Subcutaneous abdominal adipose tissue (tissue), 5 donors: Measurements from ENCODE around the gene RNPS1.

Source experiments
- H3K27ac ChIP-seq: one replicate; pipeline ENCODE4 v1.7.0; 2013; ENCODE audit warnings: low read depth, mild to moderate bottlenecking, inconsistent platforms, low read length, moderate library complexity
- H3K27me3 ChIP-seq, 5 donors: one replicate each; pipeline ENCODE4 v1.7.0; 2013; ENCODE audit warnings: low read length in 5 of 5, inconsistent platforms in 1 of 5; ENCODE audit not compliant: control insufficient read depth in 5 of 5, insufficient read depth in 4 of 5
- H3K36me3 ChIP-seq, 5 donors: one replicate each; pipeline ENCODE4 v1.7.0; 2013; ENCODE audit warnings: low read length in 5 of 5; ENCODE audit not compliant: control insufficient read depth in 5 of 5, insufficient read depth in 5 of 5
- H3K4me1 ChIP-seq, 5 donors: one replicate each; pipeline ENCODE4 v1.7.0; 2013; ENCODE audit warnings: low read length in 5 of 5, mild to moderate bottlenecking in 3 of 5, moderate library complexity in 1 of 5; ENCODE audit not compliant: control insufficient read depth in 5 of 5, insufficient read depth in 5 of 5
- H3K4me3 ChIP-seq, 5 donors: one replicate each; pipeline ENCODE4 v1.7.0; 2013; ENCODE audit warnings: low read length in 5 of 5, low read depth in 1 of 5
- H3K9ac ChIP-seq, 5 donors: one replicate each; pipeline ENCODE4 v1.7.0; 2013; ENCODE audit warnings: low read length in 5 of 5, mild to moderate bottlenecking in 4 of 5, moderate library complexity in 3 of 5
- H3K9me3 ChIP-seq, 5 donors: one replicate each; pipeline ENCODE4 v1.7.0; 2013; ENCODE audit warnings: low read length in 5 of 5; ENCODE audit not compliant: control insufficient read depth in 5 of 5
- donor health status: healthy.
- donor health status: healthy.
- donor health status: healthy.
- donor health status: healthy.
- donor health status: healthy.

The RNPS1 gene

DNA sequence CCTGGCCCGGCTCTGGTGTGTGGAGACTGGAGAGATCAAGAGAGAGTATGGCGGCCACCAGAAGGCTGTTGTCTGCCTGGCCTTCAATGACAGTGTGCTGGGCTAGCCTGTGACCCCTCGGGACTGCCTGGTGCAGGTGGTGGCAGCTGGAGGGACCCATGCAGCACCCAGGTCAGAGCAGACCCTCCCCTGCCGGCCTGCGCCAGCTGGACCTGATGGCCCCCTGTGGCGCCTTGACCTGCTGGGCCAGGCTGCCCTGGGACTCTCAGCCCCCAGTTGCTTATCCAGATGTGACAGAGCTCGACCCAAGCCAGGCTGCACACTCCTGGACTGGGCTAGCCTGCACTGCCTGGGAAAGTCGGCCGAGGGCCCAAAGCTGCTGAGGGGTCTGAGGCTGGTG lies 59.2 kb downstream of the RNPS1 start:
- peaks cover 12 to 44% (median 37%) of the 10 kb centered on the region in 5 donors for H3K4me1 ChIP-seq
- peaks cover 0 to 48% (median 31%) of the 10 kb centered on the region in 5 donors for H3K36me3 ChIP-seq
- H3K27ac ChIP-seq: no peak overlapping the region
- no peaks in the 10 kb centered on the region for H3K27me3 ChIP-seq
- no peak overlapping the region for H3K9ac ChIP-seq
- H3K9me3 ChIP-seq: no peaks in the 10 kb centered on the region
- no peak overlapping the region for H3K4me3 ChIP-seq

DNA sequence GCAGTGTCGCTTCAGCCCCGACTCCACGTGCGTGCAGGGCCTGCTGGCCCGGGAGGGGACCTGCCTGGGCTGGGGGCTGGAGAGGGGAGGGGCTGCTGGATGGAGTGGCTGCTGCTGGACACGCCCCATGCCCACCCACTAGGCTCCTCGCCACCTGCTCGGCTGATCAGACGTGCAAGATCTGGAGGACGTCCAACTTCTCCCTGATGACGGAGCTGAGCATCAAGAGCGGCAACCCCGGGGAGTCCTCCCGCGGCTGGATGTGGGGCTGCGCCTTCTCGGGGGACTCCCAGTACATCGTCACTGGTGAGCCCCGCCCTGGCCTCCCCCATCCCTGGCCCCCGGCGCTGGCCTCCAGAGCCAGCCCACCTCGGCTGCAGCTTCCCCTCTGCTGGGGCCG lies 59.6 kb downstream of the RNPS1 start:
- no peak overlapping the region for H3K9ac ChIP-seq
- H3K4me3 ChIP-seq: no peak overlapping the region
- H3K27me3 ChIP-seq: no peaks in the 10 kb centered on the region
- H3K4me1 ChIP-seq: peaks cover 7 to 39% (median 33%) of the 10 kb centered on the region in 5 donors
- no peak overlapping the region for H3K27ac ChIP-seq
- no peaks in the 10 kb centered on the region for H3K9me3 ChIP-seq
- H3K36me3 ChIP-seq: peaks cover 0 to 48% (median 31%) of the 10 kb centered on the region in 5 donors

DNA sequence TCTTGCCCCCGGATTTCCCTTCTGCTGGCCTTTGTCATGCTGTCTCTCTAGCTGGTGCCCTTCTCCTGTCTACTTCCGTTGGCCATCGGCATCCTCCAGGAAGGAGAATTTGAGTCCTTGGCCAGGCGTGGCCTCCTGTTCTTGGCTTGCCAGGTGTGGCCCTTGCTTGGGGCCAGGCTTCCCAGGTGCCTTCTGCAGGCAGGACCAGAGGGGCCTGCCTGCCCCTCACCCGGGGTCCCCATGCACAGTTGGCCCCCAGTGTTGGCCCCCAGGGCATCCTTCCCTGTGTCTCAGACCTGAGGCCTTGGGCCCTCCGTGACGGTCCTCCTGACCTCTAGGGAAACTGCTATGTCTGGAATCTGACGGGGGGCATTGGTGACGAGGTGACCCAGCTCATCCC lies 60.1 kb downstream of the RNPS1 start:
- Histone ChIP-seq H3K36me3 (peaks cover 0 to 48% (median 31%) of the 10 kb centered on the region in 5 donors), H3K9me3 (no peaks in the 10 kb centered on the region), H3K27ac (no peak overlapping the region), H3K27me3 (no peaks in the 10 kb centered on the region), H3K4me1 (peaks cover 7 to 35% (median 28%) of the 10 kb centered on the region in 5 donors), H3K4me3 (no peak overlapping the region), H3K9ac (no peak overlapping the region)

DNA sequence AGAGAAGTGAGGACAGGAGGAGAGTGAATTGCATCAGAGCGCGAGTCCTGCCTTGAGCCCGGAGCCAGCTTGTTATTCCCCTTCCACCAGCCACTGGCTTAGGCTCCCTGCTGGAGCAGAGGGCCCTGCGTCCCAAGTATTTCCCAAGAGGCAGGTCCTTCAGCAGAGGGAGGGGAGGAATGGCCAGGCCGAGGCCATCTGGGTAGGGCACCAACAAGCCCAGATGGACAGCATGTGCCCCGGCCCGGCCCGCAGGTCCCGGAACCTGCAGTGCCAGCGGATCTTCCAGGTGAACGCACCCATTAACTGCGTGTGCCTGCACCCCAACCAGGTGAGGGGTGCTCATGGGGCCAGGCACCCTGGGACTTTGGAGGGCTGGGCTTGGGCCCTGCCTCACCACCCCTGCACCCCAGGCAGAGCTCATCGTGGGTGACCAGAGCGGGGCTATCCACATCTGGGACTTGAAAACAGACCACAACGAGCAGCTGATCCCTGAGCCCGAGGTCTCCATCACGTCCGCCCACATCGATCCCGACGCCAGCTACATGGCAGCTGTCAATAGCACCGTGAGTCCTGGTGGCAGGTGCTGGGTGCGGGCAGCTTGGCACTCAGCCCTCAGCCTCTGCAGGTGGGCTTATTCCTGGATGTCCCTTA lies 61.0 kb downstream of the RNPS1 start:
- H3K27ac ChIP-seq: no peak overlapping the region
- no peaks in the 10 kb centered on the region for H3K27me3 ChIP-seq
- H3K9me3 ChIP-seq: no peaks in the 10 kb centered on the region
- peaks cover 6 to 25% (median 21%) of the 10 kb centered on the region in 5 donors for H3K4me1 ChIP-seq
- H3K9ac ChIP-seq: no peak overlapping the region
- no peak overlapping the region for H3K4me3 ChIP-seq
- H3K36me3 ChIP-seq: peaks cover 0 to 40% (median 31%) of the 10 kb centered on the region in 5 donors

DNA sequence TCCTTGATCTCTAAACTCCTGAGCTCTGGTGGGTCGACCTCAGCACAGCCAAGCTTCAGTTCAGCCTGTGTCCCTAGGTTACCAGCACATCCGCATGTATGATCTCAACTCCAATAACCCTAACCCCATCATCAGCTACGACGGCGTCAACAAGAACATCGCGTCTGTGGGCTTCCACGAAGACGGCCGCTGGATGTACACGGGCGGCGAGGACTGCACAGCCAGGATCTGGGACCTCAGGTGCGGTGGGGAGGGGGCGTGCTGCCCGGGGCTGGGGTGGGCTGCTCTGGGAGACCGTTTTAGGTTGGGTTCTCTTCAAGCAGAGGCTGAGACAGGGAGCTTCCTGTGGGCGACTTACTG lies 61.5 kb downstream of the RNPS1 start:
- Histone ChIP-seq H3K9me3 (no peaks in the 10 kb centered on the region), H3K4me1 (peaks cover 6 to 22% (median 21%) of the 10 kb centered on the region in 5 donors), H3K36me3 (peaks cover 0 to 40% (median 31%) of the 10 kb centered on the region in 5 donors), H3K27ac (no peak overlapping the region), H3K9ac (peak overlapping the region in 3 of 5 donors; percentile 56 to 95 (median 93)), H3K4me3 (peak overlapping the region; percentile 57 to 98 (median 91)), H3K27me3 (no peaks in the 10 kb centered on the region)

DNA sequence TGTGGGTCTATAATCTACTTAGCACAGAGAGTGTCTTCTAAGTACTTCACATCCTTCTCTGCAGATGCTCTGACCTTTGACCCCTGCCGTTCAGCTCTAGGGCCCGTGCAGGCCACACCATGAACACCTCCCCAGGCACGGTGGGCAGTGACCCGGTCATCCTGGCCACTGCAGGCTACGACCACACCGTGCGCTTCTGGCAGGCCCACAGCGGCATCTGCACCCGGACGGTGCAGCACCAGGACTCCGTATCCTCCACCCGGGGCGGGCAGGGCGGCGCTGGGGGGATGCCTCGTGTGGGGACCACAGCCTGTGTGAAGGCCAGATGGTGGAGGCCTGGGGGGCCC lies 62.0 kb downstream of the RNPS1 start:
- H3K9ac ChIP-seq: peak overlapping the region in 4 of 5 donors; percentile 56 to 95 (median 94)

DNA sequence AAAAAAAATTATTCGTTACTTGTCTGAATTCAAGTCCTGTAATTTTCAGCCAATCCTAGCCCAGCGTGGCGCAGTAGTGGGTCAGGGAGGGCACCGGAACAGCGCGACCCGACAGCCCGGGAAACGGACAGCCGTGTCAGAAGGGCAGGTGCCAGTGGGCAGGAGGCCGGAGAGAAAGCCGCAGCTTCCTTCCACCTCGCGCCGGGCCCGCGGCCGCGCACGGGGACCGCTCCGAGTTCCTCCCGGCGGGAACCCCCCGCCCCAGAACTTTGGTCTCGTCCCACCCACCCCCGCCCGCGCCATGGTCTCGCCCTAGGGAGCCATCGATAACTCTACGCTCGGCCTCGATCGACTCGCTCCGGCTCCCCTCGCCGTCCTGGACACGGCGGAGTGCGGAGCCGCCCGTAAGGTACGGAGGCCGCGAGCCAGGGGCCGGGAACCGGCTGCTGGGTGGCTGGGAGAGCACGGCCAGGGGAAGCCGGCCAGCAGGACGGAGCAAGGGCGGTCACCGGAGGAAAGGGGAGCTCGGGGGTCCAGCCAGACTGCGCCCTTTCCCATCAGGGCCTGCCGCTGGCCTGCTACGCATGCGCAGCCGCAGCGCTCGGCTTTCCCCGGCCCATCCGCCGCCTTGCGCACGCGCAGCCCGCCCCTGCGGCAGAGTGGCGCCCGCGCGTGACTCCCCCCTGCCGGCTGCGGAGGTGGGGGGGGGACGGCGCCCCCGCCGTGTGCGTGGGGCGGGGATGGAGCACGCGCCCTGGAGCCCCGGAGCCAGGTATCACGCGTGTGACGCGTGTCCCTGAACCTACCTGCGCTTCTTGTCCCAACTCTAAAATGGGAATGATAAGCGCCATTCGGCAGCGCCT lies 62.6 kb downstream of the RNPS1 start, which contains the start of gene MLST8:
MLST8 (plus strand) TSS at position 351 of the 863 bp plus-strand sequence. CDS start 632 bp downstream, outside the sequence.
- no peaks in the 10 kb centered on the region for H3K27me3 ChIP-seq
- H3K9me3 ChIP-seq: no peaks in the 10 kb centered on the region

More for the DNA sequence above, 62.0 kb downstream of the RNPS1 start:
- Histone ChIP-seq H3K9me3 (no peaks in the 10 kb centered on the region), H3K4me3 (peak overlapping the region; percentile 66 to 98 (median 91)), H3K4me1 (peaks cover 6 to 22% (median 21%) of the 10 kb centered on the region in 5 donors), H3K36me3 (peaks cover 0 to 40% (median 31%) of the 10 kb centered on the region in 5 donors), H3K27ac (peak overlapping the region; percentile 84), H3K27me3 (no peaks in the 10 kb centered on the region)

DNA sequence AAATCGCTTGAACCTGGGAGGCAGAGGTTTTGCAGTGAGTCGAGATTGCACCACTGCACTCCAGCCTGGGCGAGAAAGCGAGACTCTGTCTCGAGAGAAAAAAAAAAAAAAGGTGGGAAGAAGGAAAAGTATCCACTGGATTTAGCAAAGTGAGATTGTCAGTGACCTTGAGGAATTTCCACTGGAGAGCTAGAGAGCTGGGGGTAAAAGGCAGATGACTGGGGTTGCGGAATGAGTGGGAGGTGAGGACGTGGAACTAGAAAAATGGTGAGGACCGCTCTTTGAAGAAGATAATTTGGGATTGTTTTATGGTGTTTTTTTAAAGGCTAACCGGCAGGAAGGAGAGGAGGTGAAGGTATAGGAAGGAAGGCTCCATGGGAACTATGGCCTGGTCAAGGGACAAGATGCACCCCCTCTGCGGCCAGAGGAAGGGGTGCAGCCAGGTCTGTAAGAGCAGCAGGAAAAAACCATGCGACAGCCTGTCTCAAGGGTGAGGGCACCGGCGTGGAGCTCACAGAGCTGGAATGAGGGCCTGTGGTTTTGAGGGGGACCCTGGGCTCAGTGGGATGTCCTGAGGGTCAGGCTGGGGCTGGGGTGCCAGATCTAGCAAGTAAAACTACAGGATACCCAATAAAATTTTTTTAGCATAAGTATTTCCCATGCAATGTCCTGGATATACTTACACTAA lies 63.4 kb downstream of the RNPS1 start:
- peaks cover 6 to 22% (median 21%) of the 10 kb centered on the region in 5 donors for H3K4me1 ChIP-seq
- H3K27ac ChIP-seq: peak overlapping the region; percentile 84
- H3K4me3 ChIP-seq: peak overlapping the region; percentile 48 to 98 (median 91)
- no peaks in the 10 kb centered on the region for H3K27me3 ChIP-seq
- peak overlapping the region in 4 of 5 donors; percentile 59 to 95 (median 94) for H3K9ac ChIP-seq
- peaks cover 0 to 30% (median 24%) of the 10 kb centered on the region in 5 donors for H3K36me3 ChIP-seq
- H3K9me3 ChIP-seq: no peaks in the 10 kb centered on the region

More for the DNA sequence above, 62.6 kb downstream of the RNPS1 start, which contains the start of gene MLST8:
- peaks cover 0 to 37% (median 31%) of the 10 kb centered on the region in 5 donors for H3K36me3 ChIP-seq
- peaks cover 6 to 22% (median 21%) of the 10 kb centered on the region in 5 donors for H3K4me1 ChIP-seq
- peak within 1 kb of the TSS in 4 of 5 donors; percentile 88 to 95 (median 94) for H3K9ac ChIP-seq
- H3K4me3 ChIP-seq: peak within 1 kb of the TSS; percentile 66 to 98 (median 91)
- H3K27ac ChIP-seq: peak within 1 kb of the TSS; percentile 84
